ENCODE measurements around the gene USP20. TPM values are rescaled to one million over a fixed set of nuclear protein-coding genes. Genes with fewer than 3 reads are reported as not detected.

Gene USP20
- total RNA-seq (10 to 100 TPM; 11.7 to 19.8 TPM), polyA plus RNA-seq (1 to 10 TPM; 8.2 to 8.8 TPM)

DNA sequence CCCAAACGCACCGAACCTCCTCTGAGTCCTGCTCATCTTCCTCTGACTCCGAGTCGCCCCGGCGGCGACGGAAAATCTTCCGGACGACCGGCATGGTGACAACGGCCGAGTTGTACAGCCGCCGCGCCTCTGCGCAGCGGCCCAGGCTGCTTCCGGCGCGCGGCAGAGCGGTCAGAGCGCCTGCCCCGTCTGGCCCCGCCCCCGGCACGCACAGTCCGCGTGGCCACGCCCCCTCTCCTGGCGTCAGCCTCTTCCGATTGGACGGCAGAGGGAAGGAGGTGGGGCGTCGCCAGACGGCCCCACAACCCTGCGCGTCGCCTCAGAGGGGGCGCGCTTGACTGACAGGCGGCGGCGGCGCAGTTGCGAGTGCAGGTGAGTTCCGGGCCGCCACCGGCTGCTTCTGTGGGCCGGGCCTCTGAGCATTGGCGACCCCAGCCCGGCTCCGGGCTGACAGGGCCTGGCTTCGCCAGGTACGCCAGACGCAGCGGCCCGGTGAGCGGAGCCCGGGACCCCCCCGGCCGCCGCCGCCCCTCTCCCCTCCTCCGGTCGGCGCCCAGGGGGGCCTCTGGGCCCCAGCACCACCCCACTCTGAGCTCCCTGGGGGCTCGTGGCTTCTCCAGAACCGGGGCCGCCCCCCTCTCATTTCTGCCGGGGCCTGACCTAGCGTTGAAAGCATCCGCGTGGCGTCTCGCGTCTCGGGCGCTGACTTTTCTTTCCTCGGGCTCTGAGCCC lies at the start of gene USP20, which contains the start of gene C9orf78:
TSS of gene USP20 (plus strand) at position 331 of the 732 bp plus-strand sequence. CDS start 17,098 bp downstream, outside the sequence.
TSS of gene C9orf78 (minus strand) at position 148 of the 732 bp plus-strand sequence. CDS start at position 94, 54 bp downstream.
- peak; percentile 98 for DNase-seq (ENCODE audit: low spot score)
- under 1% methylated on average over 81 of the region's 81 CpGs for WGBS
- peaks cover 0 to 24% (median 19%) of the 10 kb centered on the region in 4 donors for H3K4me1 ChIP-seq (ENCODE audit: control insufficient read depth in 4 of 4, insufficient read depth in 4 of 4, low read length in 3 of 4)
- H3K36me3 ChIP-seq (ENCODE audit: control insufficient read depth in 4 of 4, insufficient read depth in 3 of 4, low read depth in 1 of 4, low read length in 3 of 4): peaks cover 4 to 22% (median 20%) of the 10 kb centered on the region in 4 donors
- H3K9me3 ChIP-seq (ENCODE audit: control insufficient read depth in 4 of 4, low read length in 3 of 4): no peaks in the 10 kb centered on the region
- no peaks in the 10 kb centered on the region for H3K27me3 ChIP-seq (ENCODE audit: control insufficient read depth in 4 of 4, insufficient read depth in 4 of 4, low read length in 3 of 4)
- H3K4me3 ChIP-seq (ENCODE audit: low read depth in 1 of 3, low read length in 3 of 3): peak within 1 kb of the TSS; percentile 86 to 99 (median 94)
- peak within 1 kb of the TSS; percentile 76 to 84 for H3K9ac ChIP-seq (ENCODE audit: low read depth in 1 of 2, low read length in 2 of 2)
- peak within 1 kb of the TSS; percentile 49 to 55 for H3K27ac ChIP-seq (ENCODE audit: low read depth in 1 of 2, low read length in 2 of 2)
- peak in 1 of 2 donors; percentile 75 for TF ChIP-seq EGR1 (IDR thresholded peaks at IDR 0.05; ENCODE audit: low read depth in 2 of 2)
- TF ChIP-seq, protein P1, sequence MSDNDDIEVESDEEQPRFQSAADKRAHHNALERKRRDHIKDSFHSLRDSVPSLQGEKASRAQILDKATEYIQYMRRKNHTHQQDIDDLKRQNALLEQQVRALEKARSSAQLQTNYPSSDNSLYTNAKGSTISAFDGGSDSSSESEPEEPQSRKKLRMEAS (IDR thresholded peaks at IDR 0.05): no peak
- peak; percentile 67 for TF ChIP-seq SP1 (IDR thresholded peaks at IDR 0.05)
- peak in 1 of 2 donors; percentile 25 for TF ChIP-seq RAD21 (IDR thresholded peaks at IDR 0.05)
- peak; percentile 47 for TF ChIP-seq YY1 (IDR thresholded peaks at IDR 0.05)
- TF ChIP-seq GABPA (IDR thresholded peaks at IDR 0.05 in 1 of 2, conservative IDR thresholded peaks at IDR 0.05 in 1 of 2): peak; percentile 43 to 88

DNA sequence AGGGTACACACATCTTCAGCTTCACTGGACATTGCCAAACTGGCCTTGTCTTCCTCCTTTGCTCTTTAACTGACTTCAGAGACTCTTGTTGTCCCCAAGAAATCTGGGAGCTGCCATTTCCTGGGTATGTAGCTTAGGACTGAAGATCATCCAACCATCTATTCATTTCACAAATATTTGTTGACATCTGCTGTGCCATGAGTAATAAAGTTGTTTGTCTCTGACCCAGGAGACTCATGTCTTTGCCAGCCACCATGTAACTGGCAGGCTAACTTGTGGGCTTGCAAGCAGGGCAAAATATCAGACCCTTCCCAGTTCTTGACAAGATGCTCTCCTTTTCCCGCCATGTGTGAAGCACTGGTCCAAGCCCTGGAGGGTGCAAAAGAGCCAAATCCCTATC lies 49.4 kb upstream of the USP20 start:
- Histone ChIP-seq H3K9ac (ENCODE audit: low read depth in 1 of 2, low read length in 2 of 2) (no peak overlapping the region), H3K9me3 (ENCODE audit: control insufficient read depth in 4 of 4, low read length in 3 of 4) (no peaks in the 10 kb centered on the region), H3K27me3 (ENCODE audit: control insufficient read depth in 4 of 4, insufficient read depth in 4 of 4, low read length in 3 of 4) (no peaks in the 10 kb centered on the region), H3K4me3 (ENCODE audit: low read depth in 1 of 3, low read length in 3 of 3) (no peak overlapping the region), H3K4me1 (ENCODE audit: control insufficient read depth in 4 of 4, insufficient read depth in 4 of 4, low read length in 3 of 4) (no peaks in the 10 kb centered on the region), H3K27ac (ENCODE audit: low read depth in 1 of 2, low read length in 2 of 2) (no peak overlapping the region), H3K36me3 (ENCODE audit: control insufficient read depth in 4 of 4, insufficient read depth in 3 of 4, low read depth in 1 of 4, low read length in 3 of 4) (no peaks in the 10 kb centered on the region)
- no peak for DNase-seq (ENCODE audit: low spot score)
- 81% methylated on average over 1 of the region's 1 CpG for WGBS
- no peak for TF ChIP-seq FOXA1 (IDR thresholded peaks at IDR 0.05)
- TF ChIP-seq, protein P2, sequence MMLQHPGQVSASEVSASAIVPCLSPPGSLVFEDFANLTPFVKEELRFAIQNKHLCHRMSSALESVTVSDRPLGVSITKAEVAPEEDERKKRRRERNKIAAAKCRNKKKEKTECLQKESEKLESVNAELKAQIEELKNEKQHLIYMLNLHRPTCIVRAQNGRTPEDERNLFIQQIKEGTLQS (IDR thresholded peaks at IDR 0.05): no peak
- TF ChIP-seq, protein P3, sequence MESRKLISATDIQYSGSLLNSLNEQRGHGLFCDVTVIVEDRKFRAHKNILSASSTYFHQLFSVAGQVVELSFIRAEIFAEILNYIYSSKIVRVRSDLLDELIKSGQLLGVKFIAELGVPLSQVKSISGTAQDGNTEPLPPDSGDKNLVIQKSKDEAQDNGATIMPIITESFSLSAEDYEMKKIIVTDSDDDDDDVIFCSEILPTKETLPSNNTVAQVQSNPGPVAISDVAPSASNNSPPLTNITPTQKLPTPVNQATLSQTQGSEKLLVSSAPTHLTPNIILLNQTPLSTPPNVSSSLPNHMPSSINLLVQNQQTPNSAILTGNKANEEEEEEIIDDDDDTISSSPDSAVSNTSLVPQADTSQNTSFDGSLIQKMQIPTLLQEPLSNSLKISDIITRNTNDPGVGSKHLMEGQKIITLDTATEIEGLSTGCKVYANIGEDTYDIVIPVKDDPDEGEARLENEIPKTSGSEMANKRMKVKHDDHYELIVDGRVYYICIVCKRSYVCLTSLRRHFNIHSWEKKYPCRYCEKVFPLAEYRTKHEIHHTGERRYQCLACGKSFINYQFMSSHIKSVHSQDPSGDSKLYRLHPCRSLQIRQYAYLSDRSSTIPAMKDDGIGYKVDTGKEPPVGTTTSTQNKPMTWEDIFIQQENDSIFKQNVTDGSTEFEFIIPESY (IDR thresholded peaks at IDR 0.05): no peak
- TF ChIP-seq NR2F2 (IDR thresholded peaks at IDR 0.05): no peak
- TF ChIP-seq GABPA (IDR thresholded peaks at IDR 0.05 in 1 of 2, conservative IDR thresholded peaks at IDR 0.05 in 1 of 2): no peak
- TF ChIP-seq SP1 (IDR thresholded peaks at IDR 0.05): no peak

DNA sequence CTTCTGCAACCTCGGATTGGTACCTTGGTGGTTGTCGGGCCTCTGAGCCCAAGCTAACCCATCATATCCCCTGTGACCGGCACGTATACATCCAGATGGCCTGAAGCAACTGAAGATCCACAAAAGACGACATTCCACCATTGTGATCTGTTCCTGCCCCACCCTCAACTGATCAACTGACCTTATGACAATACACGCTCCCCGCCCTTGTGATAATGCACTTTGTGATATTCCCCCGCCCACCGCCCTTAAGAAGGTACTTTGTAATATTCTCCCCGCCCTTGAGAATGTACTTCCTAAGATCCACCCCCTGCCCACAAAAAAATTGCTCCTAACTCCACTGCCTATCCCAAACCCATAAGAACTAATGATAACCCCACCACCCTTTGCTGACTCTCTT lies 48.8 kb upstream of the USP20 start:
- Histone ChIP-seq H3K4me1 (ENCODE audit: control insufficient read depth in 4 of 4, insufficient read depth in 4 of 4, low read length in 3 of 4) (no peaks in the 10 kb centered on the region), H3K4me3 (ENCODE audit: low read depth in 1 of 3, low read length in 3 of 3) (no peak overlapping the region), H3K27me3 (ENCODE audit: control insufficient read depth in 4 of 4, insufficient read depth in 4 of 4, low read length in 3 of 4) (no peaks in the 10 kb centered on the region), H3K9me3 (ENCODE audit: control insufficient read depth in 4 of 4, low read length in 3 of 4) (no peaks in the 10 kb centered on the region), H3K9ac (ENCODE audit: low read depth in 1 of 2, low read length in 2 of 2) (no peak overlapping the region), H3K36me3 (ENCODE audit: control insufficient read depth in 4 of 4, insufficient read depth in 3 of 4, low read depth in 1 of 4, low read length in 3 of 4) (no peaks in the 10 kb centered on the region), H3K27ac (ENCODE audit: low read depth in 1 of 2, low read length in 2 of 2) (no peak overlapping the region)
- WGBS: 70% methylated on average over 10 of the region's 10 CpGs
- TF ChIP-seq, protein P1 (IDR thresholded peaks at IDR 0.05): no peak
- TF ChIP-seq HNF4G (IDR thresholded peaks at IDR 0.05) (no peak), TAF1 (conservative IDR thresholded peaks at IDR 0.05) (no peak), EGR1 (IDR thresholded peaks at IDR 0.05; ENCODE audit: low read depth in 2 of 2) (no peak), RAD21 (IDR thresholded peaks at IDR 0.05) (no peak), RXRA (IDR thresholded peaks at IDR 0.05) (no peak), GABPA (IDR thresholded peaks at IDR 0.05 in 1 of 2, conservative IDR thresholded peaks at IDR 0.05 in 1 of 2) (no peak), SP1 (IDR thresholded peaks at IDR 0.05) (no peak), JUND (IDR thresholded peaks at IDR 0.05) (no peak)
- TF ChIP-seq, protein P4, sequence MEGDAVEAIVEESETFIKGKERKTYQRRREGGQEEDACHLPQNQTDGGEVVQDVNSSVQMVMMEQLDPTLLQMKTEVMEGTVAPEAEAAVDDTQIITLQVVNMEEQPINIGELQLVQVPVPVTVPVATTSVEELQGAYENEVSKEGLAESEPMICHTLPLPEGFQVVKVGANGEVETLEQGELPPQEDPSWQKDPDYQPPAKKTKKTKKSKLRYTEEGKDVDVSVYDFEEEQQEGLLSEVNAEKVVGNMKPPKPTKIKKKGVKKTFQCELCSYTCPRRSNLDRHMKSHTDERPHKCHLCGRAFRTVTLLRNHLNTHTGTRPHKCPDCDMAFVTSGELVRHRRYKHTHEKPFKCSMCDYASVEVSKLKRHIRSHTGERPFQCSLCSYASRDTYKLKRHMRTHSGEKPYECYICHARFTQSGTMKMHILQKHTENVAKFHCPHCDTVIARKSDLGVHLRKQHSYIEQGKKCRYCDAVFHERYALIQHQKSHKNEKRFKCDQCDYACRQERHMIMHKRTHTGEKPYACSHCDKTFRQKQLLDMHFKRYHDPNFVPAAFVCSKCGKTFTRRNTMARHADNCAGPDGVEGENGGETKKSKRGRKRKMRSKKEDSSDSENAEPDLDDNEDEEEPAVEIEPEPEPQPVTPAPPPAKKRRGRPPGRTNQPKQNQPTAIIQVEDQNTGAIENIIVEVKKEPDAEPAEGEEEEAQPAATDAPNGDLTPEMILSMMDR (IDR thresholded peaks at IDR 0.05; ENCODE audit: low read depth, low read length, missing input control): no peak
- TF ChIP-seq, protein P5, sequence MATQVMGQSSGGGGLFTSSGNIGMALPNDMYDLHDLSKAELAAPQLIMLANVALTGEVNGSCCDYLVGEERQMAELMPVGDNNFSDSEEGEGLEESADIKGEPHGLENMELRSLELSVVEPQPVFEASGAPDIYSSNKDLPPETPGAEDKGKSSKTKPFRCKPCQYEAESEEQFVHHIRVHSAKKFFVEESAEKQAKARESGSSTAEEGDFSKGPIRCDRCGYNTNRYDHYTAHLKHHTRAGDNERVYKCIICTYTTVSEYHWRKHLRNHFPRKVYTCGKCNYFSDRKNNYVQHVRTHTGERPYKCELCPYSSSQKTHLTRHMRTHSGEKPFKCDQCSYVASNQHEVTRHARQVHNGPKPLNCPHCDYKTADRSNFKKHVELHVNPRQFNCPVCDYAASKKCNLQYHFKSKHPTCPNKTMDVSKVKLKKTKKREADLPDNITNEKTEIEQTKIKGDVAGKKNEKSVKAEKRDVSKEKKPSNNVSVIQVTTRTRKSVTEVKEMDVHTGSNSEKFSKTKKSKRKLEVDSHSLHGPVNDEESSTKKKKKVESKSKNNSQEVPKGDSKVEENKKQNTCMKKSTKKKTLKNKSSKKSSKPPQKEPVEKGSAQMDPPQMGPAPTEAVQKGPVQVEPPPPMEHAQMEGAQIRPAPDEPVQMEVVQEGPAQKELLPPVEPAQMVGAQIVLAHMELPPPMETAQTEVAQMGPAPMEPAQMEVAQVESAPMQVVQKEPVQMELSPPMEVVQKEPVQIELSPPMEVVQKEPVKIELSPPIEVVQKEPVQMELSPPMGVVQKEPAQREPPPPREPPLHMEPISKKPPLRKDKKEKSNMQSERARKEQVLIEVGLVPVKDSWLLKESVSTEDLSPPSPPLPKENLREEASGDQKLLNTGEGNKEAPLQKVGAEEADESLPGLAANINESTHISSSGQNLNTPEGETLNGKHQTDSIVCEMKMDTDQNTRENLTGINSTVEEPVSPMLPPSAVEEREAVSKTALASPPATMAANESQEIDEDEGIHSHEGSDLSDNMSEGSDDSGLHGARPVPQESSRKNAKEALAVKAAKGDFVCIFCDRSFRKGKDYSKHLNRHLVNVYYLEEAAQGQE (IDR thresholded peaks at IDR 0.05): no peak
- TF ChIP-seq, protein P2 (IDR thresholded peaks at IDR 0.05): no peak
- DNase-seq (ENCODE audit: low spot score): no peak
